OCI-LY3 (cell line): ENCODE measurements around the gene HOXA7.

ENCODE experiments used
- EZH2phosphoT487 ChIP-seq: fragments of 200-600 bp; shearing (Covaris generic); IDR thresholded peaks from 2 replicates; pipeline ENCODE4 v1.6.1; 2018; ENCODE audit warnings: antibody characterized with exemption, mixed run types, low read depth
- TF ChIP-seq, protein P1 (sequence below): fragments of 200-600, 300-600 bp; sonication (generic); IDR thresholded peaks from 2 replicates; pipeline ENCODE4 v1.5.1; 2014; ENCODE audit warnings: antibody characterized with exemption, low read length, low read depth

DNA sequence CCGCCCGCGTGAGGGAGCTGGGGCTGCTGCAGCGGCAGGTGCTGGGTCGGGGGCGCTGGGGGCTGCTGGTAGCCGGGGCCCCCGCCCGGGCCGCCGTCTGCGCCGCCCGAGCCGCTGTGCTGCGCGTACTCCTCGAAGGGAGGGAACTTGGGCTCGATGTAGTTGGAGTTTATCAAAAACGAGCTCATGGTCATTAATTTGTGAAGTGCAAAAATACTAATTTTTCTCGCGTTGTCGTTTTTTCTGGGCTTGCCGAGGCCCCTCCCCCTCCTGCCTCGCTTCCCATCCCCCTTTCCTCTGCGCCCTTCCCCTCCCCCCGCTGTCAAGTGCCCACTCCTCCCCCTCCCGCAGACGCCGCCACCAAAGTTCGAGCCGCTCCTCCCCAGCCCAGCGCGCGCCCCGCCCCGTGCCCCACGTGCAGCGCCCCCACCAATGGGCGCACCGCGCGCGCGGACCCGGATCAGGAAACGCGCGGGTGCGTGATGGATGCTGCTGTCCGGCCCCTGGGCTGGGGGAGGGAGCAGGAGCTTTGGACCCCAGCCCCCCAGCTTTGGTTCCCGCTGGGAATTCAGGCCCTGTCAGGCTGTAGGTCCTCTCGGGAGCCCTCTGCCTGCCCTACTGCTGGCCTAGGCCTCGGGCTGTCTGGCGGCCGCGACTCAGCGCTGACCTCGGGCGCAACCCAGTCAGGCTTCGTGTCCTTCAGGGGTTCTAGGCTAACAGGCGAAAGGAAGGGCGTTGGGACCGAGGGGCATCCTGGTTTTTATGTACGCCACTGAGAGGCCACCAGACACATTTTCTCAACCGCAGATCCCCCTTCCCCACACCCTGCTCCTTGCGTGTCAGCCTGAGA lies 25.7 kb downstream of the HOXA7 start, which contains the start of gene HOXA4:
- TF ChIP-seq, protein P1, sequence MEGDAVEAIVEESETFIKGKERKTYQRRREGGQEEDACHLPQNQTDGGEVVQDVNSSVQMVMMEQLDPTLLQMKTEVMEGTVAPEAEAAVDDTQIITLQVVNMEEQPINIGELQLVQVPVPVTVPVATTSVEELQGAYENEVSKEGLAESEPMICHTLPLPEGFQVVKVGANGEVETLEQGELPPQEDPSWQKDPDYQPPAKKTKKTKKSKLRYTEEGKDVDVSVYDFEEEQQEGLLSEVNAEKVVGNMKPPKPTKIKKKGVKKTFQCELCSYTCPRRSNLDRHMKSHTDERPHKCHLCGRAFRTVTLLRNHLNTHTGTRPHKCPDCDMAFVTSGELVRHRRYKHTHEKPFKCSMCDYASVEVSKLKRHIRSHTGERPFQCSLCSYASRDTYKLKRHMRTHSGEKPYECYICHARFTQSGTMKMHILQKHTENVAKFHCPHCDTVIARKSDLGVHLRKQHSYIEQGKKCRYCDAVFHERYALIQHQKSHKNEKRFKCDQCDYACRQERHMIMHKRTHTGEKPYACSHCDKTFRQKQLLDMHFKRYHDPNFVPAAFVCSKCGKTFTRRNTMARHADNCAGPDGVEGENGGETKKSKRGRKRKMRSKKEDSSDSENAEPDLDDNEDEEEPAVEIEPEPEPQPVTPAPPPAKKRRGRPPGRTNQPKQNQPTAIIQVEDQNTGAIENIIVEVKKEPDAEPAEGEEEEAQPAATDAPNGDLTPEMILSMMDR = no peak
- no peak for TF ChIP-seq EZH2phosphoT487
